ENCODE results near the gene MRPS24.

MRPS24 gene

DNA sequence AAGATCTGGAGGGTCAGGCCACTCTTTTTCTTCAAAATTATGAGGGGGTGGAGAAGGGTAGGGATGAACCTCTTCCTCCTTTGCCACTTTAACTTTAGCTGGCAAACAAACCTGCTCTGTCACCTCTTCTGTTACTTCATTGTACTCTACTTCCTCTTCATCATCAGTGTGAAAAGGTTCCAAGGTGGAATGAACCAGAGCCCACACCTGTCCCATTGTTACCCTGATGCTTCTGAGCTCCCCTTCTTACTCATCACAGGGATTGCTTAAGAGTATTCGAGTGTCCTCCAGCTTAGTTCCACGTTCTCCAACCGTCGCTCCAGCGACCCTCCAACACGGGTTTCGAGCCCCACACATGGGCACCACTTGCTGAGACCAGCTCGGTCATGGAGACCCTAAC is 5.2 kb downstream of the MRPS24 start:
- Histone ChIP-seq H3F3A (ENCODE audit: control insufficient read depth, insufficient read depth) (peaks cover 5% of the 10 kb centered on the region; the same call in 1 of the 2 replicates), H3K79me2 (ENCODE audit: control insufficient read depth, low read length) (peaks cover 13% of the 10 kb centered on the region), H3K36me3 (ENCODE audit: control insufficient read depth, low read length) (peaks cover 26% of the 10 kb centered on the region), H3K9me2 (replicated peaks; ENCODE audit: control insufficient read depth, low read length) (no peaks in the 10 kb centered on the region), H3K4me2 (ENCODE audit: low read length) (no peak overlapping the region), H3K4me3 (ENCODE audit: low read length) (no peak overlapping the region), H3K4me1 (ENCODE audit: control insufficient read depth, low read length) (peaks cover 10% of the 10 kb centered on the region), H4K20me1 (ENCODE audit: control insufficient read depth, insufficient read depth, low read depth, low read length) (no peaks in the 10 kb centered on the region), H3K27me3 (ENCODE audit: control insufficient read depth, low read length) (peaks cover 8% of the 10 kb centered on the region), H3K27ac (ENCODE audit: low read depth, low read length) (no peak overlapping the region), H3K9me3 (ENCODE audit: control insufficient read depth, insufficient read depth, low read length) (peaks cover 3% of the 10 kb centered on the region; the same call in 1 of the 2 replicates)
- no peak for TF ChIP-seq EZH2phosphoT487 (IDR thresholded peaks at IDR 0.05; ENCODE audit: borderline replicate concordance, low read length)
- TF ChIP-seq, protein P1, sequence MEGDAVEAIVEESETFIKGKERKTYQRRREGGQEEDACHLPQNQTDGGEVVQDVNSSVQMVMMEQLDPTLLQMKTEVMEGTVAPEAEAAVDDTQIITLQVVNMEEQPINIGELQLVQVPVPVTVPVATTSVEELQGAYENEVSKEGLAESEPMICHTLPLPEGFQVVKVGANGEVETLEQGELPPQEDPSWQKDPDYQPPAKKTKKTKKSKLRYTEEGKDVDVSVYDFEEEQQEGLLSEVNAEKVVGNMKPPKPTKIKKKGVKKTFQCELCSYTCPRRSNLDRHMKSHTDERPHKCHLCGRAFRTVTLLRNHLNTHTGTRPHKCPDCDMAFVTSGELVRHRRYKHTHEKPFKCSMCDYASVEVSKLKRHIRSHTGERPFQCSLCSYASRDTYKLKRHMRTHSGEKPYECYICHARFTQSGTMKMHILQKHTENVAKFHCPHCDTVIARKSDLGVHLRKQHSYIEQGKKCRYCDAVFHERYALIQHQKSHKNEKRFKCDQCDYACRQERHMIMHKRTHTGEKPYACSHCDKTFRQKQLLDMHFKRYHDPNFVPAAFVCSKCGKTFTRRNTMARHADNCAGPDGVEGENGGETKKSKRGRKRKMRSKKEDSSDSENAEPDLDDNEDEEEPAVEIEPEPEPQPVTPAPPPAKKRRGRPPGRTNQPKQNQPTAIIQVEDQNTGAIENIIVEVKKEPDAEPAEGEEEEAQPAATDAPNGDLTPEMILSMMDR (IDR thresholded peaks at IDR 0.05; ENCODE audit: low read depth, low read length, poor library complexity, severe bottlenecking) = no peak

DNA sequence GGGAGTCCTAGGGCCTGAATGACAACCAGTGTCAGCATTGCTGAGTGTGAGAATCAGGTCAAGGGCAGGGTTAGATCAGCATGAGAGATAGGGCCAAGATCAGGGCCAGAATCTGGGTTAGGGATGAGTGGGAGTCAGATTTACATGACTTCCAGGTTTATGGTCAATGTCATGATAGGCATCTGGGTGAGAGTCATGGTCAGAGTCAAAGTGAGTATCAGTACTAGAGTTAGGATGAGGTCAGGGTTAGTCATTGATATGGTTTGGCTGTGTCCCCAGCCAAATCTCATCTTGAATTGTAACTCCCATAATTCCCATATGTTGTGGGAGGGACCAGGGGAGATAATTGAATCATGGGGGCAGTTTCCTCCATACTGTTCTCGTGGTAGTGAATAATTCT is 12.3 kb downstream of the MRPS24 start:
- TF ChIP-seq, protein P1 (IDR thresholded peaks at IDR 0.05; ENCODE audit: low read depth, low read length, poor library complexity, severe bottlenecking) = no peak
- TF ChIP-seq EZH2phosphoT487 (IDR thresholded peaks at IDR 0.05; ENCODE audit: borderline replicate concordance, low read length) = no peak
- Histone ChIP-seq H3K4me3 (ENCODE audit: low read length) (no peak overlapping the region), H3K27me3 (ENCODE audit: control insufficient read depth, low read length) (peaks cover 10% of the 10 kb centered on the region), H3K27ac (ENCODE audit: low read depth, low read length) (no peak overlapping the region), H3K36me3 (ENCODE audit: control insufficient read depth, low read length) (no peaks in the 10 kb centered on the region), H3K9me2 (replicated peaks; ENCODE audit: control insufficient read depth, low read length) (no peaks in the 10 kb centered on the region), H3F3A (ENCODE audit: control insufficient read depth, insufficient read depth) (no peaks in the 10 kb centered on the region), H3K79me2 (ENCODE audit: control insufficient read depth, low read length) (no peaks in the 10 kb centered on the region), H3K9me3 (ENCODE audit: control insufficient read depth, insufficient read depth, low read length) (peaks cover 5% of the 10 kb centered on the region; the same call in 1 of the 2 replicates), H3K4me1 (ENCODE audit: control insufficient read depth, low read length) (no peaks in the 10 kb centered on the region), H3K4me2 (ENCODE audit: low read length) (no peak overlapping the region), H4K20me1 (ENCODE audit: control insufficient read depth, insufficient read depth, low read depth, low read length) (no peaks in the 10 kb centered on the region)

DNA sequence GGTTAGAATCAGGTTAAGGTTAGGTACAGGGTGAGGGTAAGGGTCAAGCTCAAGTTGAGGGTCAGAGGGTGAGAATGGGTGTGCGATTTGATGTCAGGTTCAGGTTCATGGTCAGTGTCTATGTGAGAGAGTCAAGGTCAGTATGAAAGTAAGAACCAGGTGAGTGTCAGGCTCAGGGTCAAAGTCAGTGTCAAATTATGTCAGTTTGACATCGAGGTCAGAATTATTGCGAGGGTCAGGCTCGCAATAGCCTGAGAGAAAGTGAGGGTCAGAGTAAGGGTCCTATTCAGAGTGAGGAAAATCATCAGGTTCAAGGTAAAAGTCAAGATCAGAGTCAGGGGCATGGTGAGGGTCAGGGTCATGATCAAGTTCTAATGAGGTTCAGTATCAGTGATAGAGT is 13.0 kb downstream of the MRPS24 start:
- no peaks in the 10 kb centered on the region for H3F3A ChIP-seq (ENCODE audit: control insufficient read depth, insufficient read depth)
- H3K27me3 ChIP-seq (ENCODE audit: control insufficient read depth, low read length) = peaks cover 10% of the 10 kb centered on the region
- no peaks in the 10 kb centered on the region for H4K20me1 ChIP-seq (ENCODE audit: control insufficient read depth, insufficient read depth, low read depth, low read length)
- no peaks in the 10 kb centered on the region for H3K9me2 ChIP-seq (replicated peaks; ENCODE audit: control insufficient read depth, low read length)
- no peaks in the 10 kb centered on the region for H3K36me3 ChIP-seq (ENCODE audit: control insufficient read depth, low read length)
- no peak overlapping the region for H3K4me2 ChIP-seq (ENCODE audit: low read length)
- H3K4me1 ChIP-seq (ENCODE audit: control insufficient read depth, low read length) = no peaks in the 10 kb centered on the region
- TF ChIP-seq, protein P1 (IDR thresholded peaks at IDR 0.05; ENCODE audit: low read depth, low read length, poor library complexity, severe bottlenecking) = no peak
- TF ChIP-seq EZH2phosphoT487 (IDR thresholded peaks at IDR 0.05; ENCODE audit: borderline replicate concordance, low read length) = no peak
- H3K79me2 ChIP-seq (ENCODE audit: control insufficient read depth, low read length) = no peaks in the 10 kb centered on the region
- no peak overlapping the region for H3K4me3 ChIP-seq (ENCODE audit: low read length)
- H3K27ac ChIP-seq (ENCODE audit: low read depth, low read length) = no peak overlapping the region
- peaks cover 9% of the 10 kb centered on the region for H3K9me3 ChIP-seq (ENCODE audit: control insufficient read depth, insufficient read depth, low read length)
